GM18868 (cell line): Measurements from ENCODE around the gene DTWD2.
"Not testable (repeated sequence)": the region's sequence is repeated elsewhere in the genome, so short reads cannot be mapped to it uniquely, and the experiment has no call there.

Source experiments
- ATAC-seq: cut with Tn5 transposase; IDR thresholded peaks from one replicate; pipeline ENCODE4 v1.9.1; 2021; ENCODE audit warnings: mild to moderate bottlenecking, moderate library complexity; ENCODE audit not compliant: unreplicated experiment

Gene DTWD2

GRCh38 chr5:118953652-118954005 lies 34.7 kb downstream of the DTWD2 start:
- no peak for ATAC-seq

GRCh38 chr5:118952992-118953651 lies 35.2 kb downstream of the DTWD2 start:
- no peak for ATAC-seq

GRCh38 chr5:118952306-118952705 lies 36.0 kb downstream of the DTWD2 start:
- ATAC-seq = not testable (repeated sequence)

- ATAC-seq = not testable (repeated sequence)
These were observed 38.0 kb downstream of the DTWD2 start for GRCh38 chr5:118950354-118950753.

- no peak for ATAC-seq
These were observed 42.1 kb downstream of the DTWD2 start for GRCh38 chr5:118946138-118946800.

- ATAC-seq = peak; percentile 76
These were observed 50.8 kb downstream of the DTWD2 start for GRCh38 chr5:118937393-118938061.

- ATAC-seq = no peak
These were observed 54.6 kb downstream of the DTWD2 start for GRCh38 chr5:118933703-118934102.

GRCh38 chr5:118931564-118931963 lies 56.8 kb downstream of the DTWD2 start:
- ATAC-seq = no peak

GRCh38 chr5:118924006-118924389 lies 64.3 kb downstream of the DTWD2 start:
- no peak for ATAC-seq

- no peak for ATAC-seq
These were observed 64.9 kb downstream of the DTWD2 start for GRCh38 chr5:118923295-118924005.

- ATAC-seq = no peak
These were observed 66.5 kb downstream of the DTWD2 start for GRCh38 chr5:118921866-118922265.

GRCh38 chr5:118919016-118919415 lies 69.3 kb downstream of the DTWD2 start:
- no peak for ATAC-seq

GRCh38 chr5:118918232-118918631 lies 70.1 kb downstream of the DTWD2 start:
- peak; percentile 87 for ATAC-seq

GRCh38 chr5:118907536-118907935 lies 80.8 kb downstream of the DTWD2 start:
- ATAC-seq = not testable (repeated sequence)

GRCh38 chr5:118906947-118907346 lies 81.4 kb downstream of the DTWD2 start:
- no peak for ATAC-seq

GRCh38 chr5:118905196-118905595 lies 83.2 kb downstream of the DTWD2 start:
- ATAC-seq = no peak

GRCh38 chr5:118902656-118903438 lies 85.5 kb downstream of the DTWD2 start:
- no peak for ATAC-seq

- no peak for ATAC-seq
These were observed 93.6 kb downstream of the DTWD2 start for GRCh38 chr5:118894709-118895108.

GRCh38 chr5:118891252-118891651 lies 97.1 kb downstream of the DTWD2 start:
- no peak for ATAC-seq

- ATAC-seq = no peak
These were observed 99.2 kb downstream of the DTWD2 start for GRCh38 chr5:118889165-118889564.

GRCh38 chr5:118888556-118888955 lies 99.8 kb downstream of the DTWD2 start:
- no peak for ATAC-seq
